PC-3 (cell line): Measurements from ENCODE around the gene HDAC9. TPM values are rescaled to one million over a fixed set of nuclear protein-coding genes. Genes with fewer than 3 reads are reported as not detected.

Experiments
- ATAC-seq: fragments of 200-7000 bp; cut with Tn5 transposase; 2 replicates; pipeline ENCODE4 v1.9.1; 2020; ENCODE audit warnings: mild to moderate bottlenecking, moderate library complexity
- BruUV-seq: library from RNA; stranded (reverse); fragments of 400-500 nt; replicated peaks from 2 replicates; lab custom pipeline; 2021; lab: Mats Ljungman, UMichigan
- CTCF ChIA-PET: fragments of 300-600 bp; sonication (Branson Sonifier 250); formaldehyde crosslinking; loops from one replicate; lab custom pipeline; 2022; ENCODE audit warnings: antibody characterized with exemption; lab: Charles Lee
- POLR2A ChIA-PET: fragments of 300-600 bp; sonication (Branson Sonifier 250); formaldehyde crosslinking; loops from one replicate; lab custom pipeline; 2022; ENCODE audit warnings: antibody characterized with exemption; ENCODE audit not compliant: unreplicated experiment; lab: Charles Lee
- DNase-seq: peaks from one replicate; pipeline ENCODE4 v3.0.0-alpha.2; 2015
- H2AFZ ChIP-seq: fragments of 300-600 bp; sonication (generic); 2 replicates; pipeline ENCODE4 v1.6.0; 2016; ENCODE audit warnings: antibody characterized with exemption, low read length
- H3F3A ChIP-seq: fragments of 300-600 bp; sonication (generic); one replicate; pipeline ENCODE4 v1.6.0; 2017; ENCODE audit warnings: antibody characterized with exemption, low read length, control low read depth, mild to moderate bottlenecking; ENCODE audit not compliant: unreplicated experiment
- H3K27ac ChIP-seq: fragments of 300-600 bp; sonication (generic); 2 replicates; pipeline ENCODE4 v1.5.1; 2016; ENCODE audit warnings: mild to moderate bottlenecking, low read length
- H3K27me3 ChIP-seq: fragments of 300-600 bp; sonication (generic); 2 replicates; pipeline ENCODE4 v1.6.1; 2016; ENCODE audit warnings: low read length, mixed read lengths
- H3K36me3 ChIP-seq: fragments of 300-600 bp; sonication (generic); 2 replicates; pipeline ENCODE4 v1.6.1; 2016; ENCODE audit warnings: low read depth, mixed run types, low read length, mixed read lengths
- H3K4me1 ChIP-seq: fragments of 300-600 bp; sonication (generic); 2 replicates; pipeline ENCODE4 v1.5.1; 2016; ENCODE audit warnings: low read length; ENCODE audit not compliant: insufficient read depth
- H3K4me2 ChIP-seq: fragments of 300-600 bp; sonication (generic); 2 replicates; pipeline ENCODE4 v1.6.0; 2016; ENCODE audit warnings: low read length
- H3K4me3 ChIP-seq: fragments of 300-600 bp; sonication (generic); 2 replicates; pipeline ENCODE4 v1.5.1; 2016; ENCODE audit warnings: mild to moderate bottlenecking, low read length, mixed read lengths
- H3K79me2 ChIP-seq: fragments of 300-600 bp; sonication (generic); 2 replicates; pipeline ENCODE4 v1.6.1; 2017; ENCODE audit warnings: low read length, mixed read lengths
- H3K9ac ChIP-seq: fragments of 300-600 bp; sonication (generic); 2 replicates; pipeline ENCODE4 v1.6.0; 2016; ENCODE audit warnings: mild to moderate bottlenecking, low read length
- H3K9me2 ChIP-seq: fragments of 300-600 bp; sonication (generic); replicated peaks from 2 replicates; pipeline ENCODE4 v1.6.1; 2016; ENCODE audit warnings: mixed run types, low read length, mixed read lengths
- H3K9me3 ChIP-seq: fragments of 300-600 bp; sonication (generic); 2 replicates; pipeline ENCODE4 v1.6.1; 2016; ENCODE audit warnings: low read length, mixed read lengths
- H4K20me1 ChIP-seq: fragments of 300-600 bp; sonication (generic); 2 replicates; pipeline ENCODE4 v1.6.1; 2016; ENCODE audit warnings: low read length, mixed read lengths
- EZH2 ChIP-seq: fragments of 300-600 bp; sonication (generic); IDR thresholded peaks from one replicate; pipeline ENCODE4 v1.6.1; 2017; ENCODE audit warnings: antibody characterized with exemption, mild to moderate bottlenecking, low read length; ENCODE audit not compliant: unreplicated experiment
- EZH2phosphoT487 ChIP-seq: fragments of 300-600 bp; sonication (generic); IDR thresholded peaks from 2 replicates; pipeline ENCODE4 v1.6.1; 2018; ENCODE audit warnings: mild to moderate bottlenecking, antibody characterized with exemption, low read length, borderline replicate concordance
- intact Hi-C: fragments of 100-400 bp; cut with micrococcal nuclease; formaldehyde crosslinking; loops from 2 replicates; pipeline ENCODE4 v1.9.0; 2023
- total RNA-seq: library from RNA; depleted of rRNA; stranded (reverse); fragments of >200 nt; gene quantifications from 2 replicates; pipeline ENCODE4 v1.2.3, GENCODE V29; 2014
- TF ChIP-seq, protein P1 (sequence below): fragments of 300-600 bp; sonication (generic); conservative IDR thresholded peaks from 2 replicates; pipeline ENCODE4 v1.5.1; 2017; ENCODE audit warnings: antibody characterized with exemption, low read depth, mild to moderate bottlenecking, low read length

Gene HDAC9
- total RNA-seq, 1 experiment from 2014 or later = 7.8 TPM

- no peak overlapping the region for H3K27ac ChIP-seq
- intact Hi-C loops = no loop called here
- no peaks in the 10 kb centered on the region for H3K4me1 ChIP-seq
- no peaks in the 10 kb centered on the region for H3K36me3 ChIP-seq
- no peaks in the 10 kb centered on the region for H3K79me2 ChIP-seq
- H3K9ac ChIP-seq = no peak overlapping the region
- TF ChIP-seq, protein P1, sequence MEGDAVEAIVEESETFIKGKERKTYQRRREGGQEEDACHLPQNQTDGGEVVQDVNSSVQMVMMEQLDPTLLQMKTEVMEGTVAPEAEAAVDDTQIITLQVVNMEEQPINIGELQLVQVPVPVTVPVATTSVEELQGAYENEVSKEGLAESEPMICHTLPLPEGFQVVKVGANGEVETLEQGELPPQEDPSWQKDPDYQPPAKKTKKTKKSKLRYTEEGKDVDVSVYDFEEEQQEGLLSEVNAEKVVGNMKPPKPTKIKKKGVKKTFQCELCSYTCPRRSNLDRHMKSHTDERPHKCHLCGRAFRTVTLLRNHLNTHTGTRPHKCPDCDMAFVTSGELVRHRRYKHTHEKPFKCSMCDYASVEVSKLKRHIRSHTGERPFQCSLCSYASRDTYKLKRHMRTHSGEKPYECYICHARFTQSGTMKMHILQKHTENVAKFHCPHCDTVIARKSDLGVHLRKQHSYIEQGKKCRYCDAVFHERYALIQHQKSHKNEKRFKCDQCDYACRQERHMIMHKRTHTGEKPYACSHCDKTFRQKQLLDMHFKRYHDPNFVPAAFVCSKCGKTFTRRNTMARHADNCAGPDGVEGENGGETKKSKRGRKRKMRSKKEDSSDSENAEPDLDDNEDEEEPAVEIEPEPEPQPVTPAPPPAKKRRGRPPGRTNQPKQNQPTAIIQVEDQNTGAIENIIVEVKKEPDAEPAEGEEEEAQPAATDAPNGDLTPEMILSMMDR = no peak
- TF ChIP-seq EZH2 (no peak), EZH2phosphoT487 (no peak)
- no peak overlapping the region for H2AFZ ChIP-seq
- H4K20me1 ChIP-seq = no peaks in the 10 kb centered on the region
- no peaks in the 10 kb centered on the region for H3F3A ChIP-seq
- ATAC-seq = no peak
- H3K27me3 ChIP-seq = no peaks in the 10 kb centered on the region
- H3K9me2 ChIP-seq = no peaks in the 10 kb centered on the region
- BruUV-seq = no TSS peak
- no peak for DNase-seq
- H3K9me3 ChIP-seq = no peaks in the 10 kb centered on the region
- no peak overlapping the region for H3K4me2 ChIP-seq
- H3K4me3 ChIP-seq = no peak overlapping the region
- CTCF ChIA-PET = no interaction called here
- POLR2A ChIA-PET = no interaction called here
Observed at GRCh38 chr7:18623389-18623788, 127.8 kb downstream of the HDAC9 start.

DNA sequence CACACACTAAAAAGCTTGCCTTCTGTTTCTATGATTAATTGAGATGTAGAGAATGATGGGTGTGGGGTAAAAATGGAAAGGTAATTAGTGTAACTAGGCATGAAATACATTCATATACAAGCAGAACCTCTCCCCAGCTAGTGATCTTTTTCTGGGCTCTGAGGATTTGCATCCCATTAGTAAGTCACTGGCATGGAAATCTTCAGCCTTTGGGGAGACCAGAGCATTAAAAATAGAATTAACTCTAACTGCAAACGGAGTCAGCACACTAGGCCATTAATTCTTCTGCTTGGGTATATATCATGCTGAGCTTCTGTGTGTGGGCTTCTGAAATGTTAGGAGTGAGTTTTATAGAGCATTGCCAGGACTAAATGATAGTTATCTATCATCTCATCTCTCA is 128.9 kb downstream of the HDAC9 start:
- intact Hi-C loops = no loop called here
- H3K79me2 ChIP-seq = no peaks in the 10 kb centered on the region
- no peak overlapping the region for H3K27ac ChIP-seq
- no peak for DNase-seq
- CTCF ChIA-PET = no interaction called here
- H3K4me1 ChIP-seq = no peaks in the 10 kb centered on the region
- no peaks in the 10 kb centered on the region for H3K27me3 ChIP-seq
- no peaks in the 10 kb centered on the region for H3K9me2 ChIP-seq
- no peaks in the 10 kb centered on the region for H3F3A ChIP-seq
- TF ChIP-seq EZH2 (no peak), EZH2phosphoT487 (no peak)
- TF ChIP-seq, protein P1 = no peak
- H2AFZ ChIP-seq = no peak overlapping the region
- POLR2A ChIA-PET = no interaction called here
- H3K9ac ChIP-seq = no peak overlapping the region
- no TSS peak for BruUV-seq
- H3K4me3 ChIP-seq = no peak overlapping the region
- no peak overlapping the region for H3K4me2 ChIP-seq
- H4K20me1 ChIP-seq = no peaks in the 10 kb centered on the region
- no peak for ATAC-seq
- H3K36me3 ChIP-seq = no peaks in the 10 kb centered on the region
- H3K9me3 ChIP-seq = no peaks in the 10 kb centered on the region

DNA sequence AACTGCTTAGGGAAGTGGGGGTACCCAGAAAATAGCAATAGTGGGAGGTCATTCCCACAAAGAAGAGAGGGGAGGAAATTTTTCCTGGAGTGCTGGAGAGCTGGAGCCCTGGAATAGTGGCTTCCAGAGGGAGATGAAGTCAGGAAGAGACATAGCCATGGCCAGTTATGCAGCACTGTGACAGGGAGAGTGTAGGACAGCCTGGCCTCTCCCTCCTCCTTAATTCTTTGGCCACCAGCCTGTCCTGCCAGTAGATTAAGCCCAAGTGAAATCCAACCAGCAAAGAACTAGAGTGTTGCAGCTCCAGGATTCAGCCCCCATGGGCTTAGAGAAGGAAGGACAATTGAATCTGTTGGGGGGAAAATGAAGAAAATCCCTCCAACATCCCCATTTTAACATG is 130.5 kb downstream of the HDAC9 start:
- Histone ChIP-seq H3K4me3 (no peak overlapping the region), H3K9me2 (no peaks in the 10 kb centered on the region), H4K20me1 (no peaks in the 10 kb centered on the region), H2AFZ (no peak overlapping the region), H3K36me3 (no peaks in the 10 kb centered on the region), H3K27ac (no peak overlapping the region), H3F3A (no peaks in the 10 kb centered on the region), H3K27me3 (no peaks in the 10 kb centered on the region), H3K79me2 (no peaks in the 10 kb centered on the region), H3K9me3 (no peaks in the 10 kb centered on the region), H3K9ac (no peak overlapping the region), H3K4me2 (no peak overlapping the region), H3K4me1 (no peaks in the 10 kb centered on the region)
- TF ChIP-seq EZH2 = no peak
- TF ChIP-seq, protein P1 = no peak
- TF ChIP-seq EZH2phosphoT487 = no peak
- intact Hi-C loops = no loop called here
- ChIA-PET POLR2A (no interaction called here), CTCF (no interaction called here)
- DNase-seq (no peak), ATAC-seq (no peak)
- BruUV-seq = no TSS peak
